H1 (cell line): ENCODE measurements around the gene IL22RA2. TPM values are rescaled to one million over a fixed set of nuclear protein-coding genes. Genes with fewer than 3 reads are reported as not detected.

Experiments
- CTCF ChIA-PET: fragments of 300-600 bp; sonication (Branson Sonifier 250); formaldehyde crosslinking; loops from one replicate; lab custom pipeline; 2021; ENCODE audit not compliant: partially characterized antibody; lab: Charles Lee
- POLR2A ChIA-PET: fragments of 300-600 bp; sonication (Branson Sonifier 250); formaldehyde crosslinking; loops from one replicate; lab custom pipeline; 2021; ENCODE audit warnings: inconsistent platforms; ENCODE audit not compliant: partially characterized antibody; lab: Charles Lee
- DNase-seq, 2 experiments: peaks; one replicate each; pipeline versions ENCODE4 v3.0.0 to v3.0.0-alpha.2; 2010 to 2022; ENCODE audit warnings: low spot score in 2 of 2, low read depth in 1 of 2, mixed read lengths in 1 of 2
- FAIRE-seq: peaks from 2 replicates; lab custom pipeline; 2011; peaks lifted over from hg19 to GRCh38; lab: Jason Lieb, UNC
- H2AFZ ChIP-seq: 2 replicates; pipeline ENCODE4 v1.8.1; 2012; ENCODE audit warnings: low read length, inconsistent platforms
- H2AK5ac ChIP-seq: 2 replicates; pipeline ENCODE4 v1.6.1; 2013; ENCODE audit warnings: low read depth, low read length
- H2BK120ac ChIP-seq: replicated peaks from 2 replicates; pipeline ENCODE3; 2013; ENCODE audit warnings: low read depth, low read length, inconsistent platforms
- H2BK12ac ChIP-seq: 2 replicates; pipeline ENCODE4 v1.6.1; 2013; ENCODE audit warnings: low read depth, low read length
- H2BK15ac ChIP-seq: 2 replicates; pipeline ENCODE4 v1.6.1; 2013; ENCODE audit warnings: low read length
- H2BK20ac ChIP-seq: 2 replicates; pipeline ENCODE4 v1.6.1; 2013; ENCODE audit warnings: low read length
- H2BK5ac ChIP-seq: 2 replicates; pipeline ENCODE4 v1.6.1; 2013; ENCODE audit warnings: low read depth, low read length
- H3K14ac ChIP-seq: 2 replicates; pipeline ENCODE4 v1.6.1; 2013; ENCODE audit warnings: inconsistent platforms; ENCODE audit not compliant: insufficient read length
- H3K18ac ChIP-seq: 2 replicates; pipeline ENCODE4 v1.6.1; 2013; ENCODE audit warnings: low read length; ENCODE audit errors: extremely low read depth
- H3K23ac ChIP-seq: 2 replicates; pipeline ENCODE4 v1.6.1; 2013; ENCODE audit warnings: inconsistent platforms; ENCODE audit not compliant: insufficient read length
- H3K23me2 ChIP-seq: 2 replicates; pipeline ENCODE4 v1.6.1; 2013; ENCODE audit warnings: low read depth, low read length
- H3K27ac ChIP-seq: 2 replicates; pipeline ENCODE4 v1.6.1; 2011; ENCODE audit warnings: low read depth, low read length, inconsistent platforms
- H3K27me3 ChIP-seq, 4 experiments: replicated peaks in 1 of 4; 1 replicate in 1 of 4; 2 replicates in 3 of 4; pipeline versions ENCODE4 v1.6.1 to v1.8.1; 2011 to 2013; ENCODE audit warnings: low read length in 3 of 4, mild to moderate bottlenecking in 3 of 4, inconsistent platforms in 2 of 4, mixed read lengths in 2 of 4, moderate library complexity in 1 of 4; ENCODE audit not compliant: control insufficient read depth in 3 of 4, insufficient read depth in 3 of 4; ENCODE audit errors: extremely low read depth in 1 of 4
- H3K36me3 ChIP-seq, 4 experiments: 2 replicates each; pipeline versions ENCODE4 v1.6.1 to v1.8.1; 2011 to 2013; ENCODE audit warnings: mild to moderate bottlenecking in 4 of 4, low read length in 3 of 4, moderate library complexity in 2 of 4, control low read depth in 1 of 4, inconsistent platforms in 1 of 4; ENCODE audit not compliant: insufficient read depth in 4 of 4, control insufficient read depth in 2 of 4
- H3K4ac ChIP-seq: replicated peaks from 2 replicates; pipeline ENCODE3; 2013; ENCODE audit warnings: low read length, low read depth, mixed read lengths, inconsistent platforms; ENCODE audit not compliant: insufficient read length
- H3K4me1 ChIP-seq, 4 experiments: replicated peaks in 1 of 4; 1 replicate in 1 of 4; 2 replicates in 3 of 4; pipeline versions ENCODE4 v1.6.1 to v1.8.1; 2011 to 2013; ENCODE audit warnings: low read length in 3 of 4, inconsistent platforms in 2 of 4, mixed read lengths in 1 of 4; ENCODE audit not compliant: insufficient read depth in 4 of 4, control insufficient read depth in 3 of 4
- H3K4me2 ChIP-seq, 2 experiments: 2 replicates each; pipeline versions ENCODE4 v1.6.1 to v1.8.1; 2011 to 2013; ENCODE audit warnings: low read depth in 2 of 2, low read length in 2 of 2, control low read depth in 1 of 2, inconsistent platforms in 1 of 2, mild to moderate bottlenecking in 1 of 2; ENCODE audit not compliant: insufficient read depth in 1 of 2
- H3K4me3 ChIP-seq, 4 experiments: fragments of 200-600, 300-600 bp in 1 of 4; sonication (generic), shearing (Covaris generic), sonication (Bioruptor Twin) in 1 of 4; 2 replicates each; pipeline versions ENCODE4 v1.5.1 to v1.8.1; 2011 to 2016; ENCODE audit warnings: low read length in 4 of 4, low read depth in 3 of 4, control low read depth in 2 of 4, inconsistent platforms in 2 of 4, mild to moderate bottlenecking in 2 of 4, mixed read lengths in 1 of 4, moderate library complexity in 1 of 4; ENCODE audit not compliant: insufficient read depth in 2 of 4; ENCODE audit errors: extremely low read depth in 1 of 4
- H3K56ac ChIP-seq: replicated peaks from 2 replicates; pipeline ENCODE3; 2013; ENCODE audit warnings: low read depth, mild to moderate bottlenecking, mixed read lengths, low read length, inconsistent platforms; ENCODE audit not compliant: insufficient read length
- H3K79me1 ChIP-seq: 2 replicates; pipeline ENCODE4 v1.6.1; 2013; ENCODE audit warnings: low read depth, low read length, control low read depth
- H3K79me2 ChIP-seq, 2 experiments: 2 replicates each; pipeline versions ENCODE4 v1.6.1 to v1.8.1; 2012 to 2013; ENCODE audit warnings: low read length in 2 of 2, mild to moderate bottlenecking in 2 of 2, inconsistent platforms in 1 of 2; ENCODE audit not compliant: insufficient read depth in 2 of 2, control insufficient read depth in 1 of 2
- H3K9ac ChIP-seq, 4 experiments: replicated peaks in 1 of 4; 1 replicate in 1 of 4; 2 replicates in 3 of 4; pipeline versions ENCODE4 v1.6.1 to v1.8.1; 2011 to 2013; ENCODE audit warnings: low read depth in 3 of 4, low read length in 3 of 4, control low read depth in 2 of 4, mild to moderate bottlenecking in 2 of 4, moderate library complexity in 2 of 4, inconsistent platforms in 1 of 4; ENCODE audit errors: extremely low read depth in 1 of 4
- H3K9me3 ChIP-seq, 2 experiments: 2 replicates each; pipeline versions ENCODE4 v1.6.1 to v1.8.1; 2012 to 2013; ENCODE audit warnings: mild to moderate bottlenecking in 2 of 2, moderate library complexity in 2 of 2, control low read depth in 1 of 2, inconsistent platforms in 1 of 2, low read depth in 1 of 2, low read length in 1 of 2, mixed read lengths in 1 of 2; ENCODE audit not compliant: insufficient read depth in 2 of 2
- H4K20me1 ChIP-seq, 2 experiments: replicated peaks in 1 of 2; 2 replicates each; pipeline versions ENCODE3 to v1.8.1; 2011 to 2013; ENCODE audit warnings: inconsistent platforms in 2 of 2, low read length in 2 of 2, mild to moderate bottlenecking in 1 of 2; ENCODE audit not compliant: insufficient read depth in 2 of 2, control insufficient read depth in 1 of 2
- H4K5ac ChIP-seq: 2 replicates; pipeline ENCODE4 v1.6.1; 2013; ENCODE audit warnings: low read length, low read depth, mixed read lengths, inconsistent platforms; ENCODE audit not compliant: insufficient read length
- H4K8ac ChIP-seq: 2 replicates; pipeline ENCODE4 v1.8.0; 2013; ENCODE audit warnings: mild to moderate bottlenecking, moderate library complexity, low read length, inconsistent platforms; ENCODE audit not compliant: insufficient read depth; ENCODE audit errors: extremely low read depth
- H4K91ac ChIP-seq: replicated peaks from 2 replicates; pipeline ENCODE3; 2013; ENCODE audit warnings: low read length, mixed read lengths, inconsistent platforms; ENCODE audit not compliant: insufficient read length
- RAD21 ChIP-seq, 2 experiments: IDR thresholded peaks in 1 of 2; conservative IDR thresholded peaks in 1 of 2; 2 replicates each; pipeline ENCODE4 v1.6.1; 2011; ENCODE audit warnings: low read depth in 2 of 2, low read length in 2 of 2, improper control_type of control experiment in 1 of 2, inconsistent platforms in 1 of 2, mild to moderate bottlenecking in 1 of 2, moderate library complexity in 1 of 2
- WGBS, 2 experiments: shearing (Covaris generic) in 1 of 2; methylation state at CpG; one replicate each; pipeline versions ENCODE4 v1.1.6 to v1.1.7; 2013 to 2015; ENCODE audit warnings: low lambda C conversion rate in 2 of 2, mixed read lengths in 2 of 2, inconsistent platforms in 1 of 2, low coverage in 1 of 2, missing lambda C conversion rate in 1 of 2; ENCODE audit not compliant: insufficient replicate concordance in 2 of 2, insufficient coverage in 1 of 2, insufficient read length in 1 of 2; ENCODE audit errors: extremely low coverage in 1 of 2, missing lambda C conversion rate in 1 of 2; 5-methylcytosine and 5-hydroxymethylcytosine counted together
- polyA plus RNA-seq, 7 experiments: library from polyadenylated mRNA; depleted of rRNA in 3 of 7; stranded (reverse) in 5 of 7; unstranded in 2 of 7; fragments of >200 nt in 5 of 7; fragments of 200-250 nt in 2 of 7; gene quantifications; 1 replicate in 5 of 7; 2 replicates in 1 of 7; 4 replicates in 1 of 7; pipeline versions ENCODE4 v1.2.1 to v1.2.3, GENCODE V29; 2011 to 2013; ENCODE audit warnings: missing spikeins in 2 of 7, mixed read lengths in 2 of 7
- total RNA-seq: library from RNA; stranded (reverse); fragmentation: NEBNext Ultra II Directional; extraction: Animal tissue kit (Norgen Biotek cat#: 25700); gene quantifications from 2 replicates; pipeline ENCODE4 v1.2.1, GENCODE V29; 2021
- TF ChIP-seq, protein P1 (sequence below): IDR thresholded peaks from 2 replicates; pipeline ENCODE4 v1.6.1; 2011; ENCODE audit warnings: low read depth, mild to moderate bottlenecking, low read length; ENCODE audit not compliant: insufficient read depth
- TF ChIP-seq, protein P2 (sequence below), 3 experiments: IDR thresholded peaks; 1 replicate in 2 of 3; 2 replicates in 1 of 3; pipeline versions ENCODE4 v1.5.1 to v1.6.1; 2011; ENCODE audit warnings: low read length in 3 of 3, mild to moderate bottlenecking in 3 of 3, inconsistent platforms in 2 of 3, low read depth in 1 of 3, moderate library complexity in 1 of 3; ENCODE audit not compliant: insufficient read depth in 1 of 3; ENCODE audit errors: control extremely low read depth in 1 of 3
- TF ChIP-seq, protein P3 (sequence below): IDR thresholded peaks from 2 replicates; pipeline ENCODE4 v1.6.1; 2011; ENCODE audit warnings: low read length, improper control_type of control experiment

The IL22RA2 gene
- total and polyA plus RNA-seq, 2 of the 8 experiments (the other 6 are each of a cell fraction or from before 2014, with no cell fraction given) = not detected

DNA sequence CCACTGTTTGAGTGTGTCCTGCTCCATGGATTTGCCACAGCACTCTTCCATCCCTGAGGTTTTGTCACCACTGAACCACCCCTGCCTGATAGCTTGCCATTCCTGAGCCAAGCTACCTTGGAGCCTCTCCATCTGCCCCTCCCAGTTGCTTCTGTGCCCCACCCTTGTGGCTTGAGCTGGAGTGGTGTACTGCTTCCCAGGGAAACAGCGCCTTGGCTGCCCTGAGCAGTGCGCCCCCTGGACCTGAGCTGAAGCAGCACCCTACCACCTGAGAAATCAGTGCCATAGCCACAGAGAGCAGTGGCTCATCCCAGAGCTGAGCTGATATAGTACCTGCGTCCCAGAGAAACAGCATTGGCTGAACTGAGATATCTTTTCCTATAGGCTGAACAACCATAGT, 40.3 kb downstream of the IL22RA2 start:
- H3K36me3 ChIP-seq = no peaks in the 10 kb centered on the region
- H2BK5ac ChIP-seq = peak overlapping the region; percentile 77; the same call in 1 of the 2 replicates
- H2AFZ ChIP-seq = no peak overlapping the region; the same call in 1 of the 2 replicates
- no peak overlapping the region for H2AK5ac ChIP-seq
- peak overlapping the region; percentile 83 for H3K4ac ChIP-seq
- no peak overlapping the region for H3K27ac ChIP-seq
- H3K14ac ChIP-seq = no peak overlapping the region
- no peak overlapping the region for H3K9ac ChIP-seq
- no peak overlapping the region for H2BK20ac ChIP-seq
- no peaks in the 10 kb centered on the region for H3K9me3 ChIP-seq
- no peak overlapping the region for H3K4me2 ChIP-seq
- H3K18ac ChIP-seq = no peak overlapping the region; the same call in 1 of the 2 replicates
- H3K27me3 ChIP-seq = no peaks in the 10 kb centered on the region
- no peaks in the 10 kb centered on the region for H3K79me1 ChIP-seq
- no peak overlapping the region for H4K5ac ChIP-seq
- no peak overlapping the region for H3K23ac ChIP-seq
- peak in 1 of 2 experiments; percentile 7 for DNase-seq
- no peak overlapping the region for H2BK15ac ChIP-seq
- no peaks in the 10 kb centered on the region for H3K4me1 ChIP-seq
- WGBS, 2 experiments = 89% methylated on average over 3 of the region's 3 CpGs; no CpG with 5 or more reads in 1 of the 2 experiments
- H4K91ac ChIP-seq = peak overlapping the region; percentile 39
- ChIA-PET POLR2A (no interaction called here), CTCF (interaction anchor here (1.2 to 3.9 kb wide), 8 partner anchors 8 to 456 kb away, joined by 3 to 17 read pairs (median 6); no protein-coding TSS in a partner anchor)
- H4K8ac ChIP-seq = peak overlapping the region; percentile 4; the same call in 1 of the 2 replicates
- no peaks in the 10 kb centered on the region for H3K79me2 ChIP-seq
- no peak for FAIRE-seq
- no peak overlapping the region for H2BK120ac ChIP-seq
- peak in 1 of 2 experiments; percentile 26; a peak in 1 of 4 replicates for TF ChIP-seq RAD21 (IDR thresholded peaks at IDR 0.05 in 1 of 2, conservative IDR thresholded peaks at IDR 0.05 in 1 of 2; ENCODE audit: low read depth in 2 of 2, low read length in 2 of 2)
- TF ChIP-seq, protein P1, sequence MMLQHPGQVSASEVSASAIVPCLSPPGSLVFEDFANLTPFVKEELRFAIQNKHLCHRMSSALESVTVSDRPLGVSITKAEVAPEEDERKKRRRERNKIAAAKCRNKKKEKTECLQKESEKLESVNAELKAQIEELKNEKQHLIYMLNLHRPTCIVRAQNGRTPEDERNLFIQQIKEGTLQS = no peak
- TF ChIP-seq, protein P2, sequence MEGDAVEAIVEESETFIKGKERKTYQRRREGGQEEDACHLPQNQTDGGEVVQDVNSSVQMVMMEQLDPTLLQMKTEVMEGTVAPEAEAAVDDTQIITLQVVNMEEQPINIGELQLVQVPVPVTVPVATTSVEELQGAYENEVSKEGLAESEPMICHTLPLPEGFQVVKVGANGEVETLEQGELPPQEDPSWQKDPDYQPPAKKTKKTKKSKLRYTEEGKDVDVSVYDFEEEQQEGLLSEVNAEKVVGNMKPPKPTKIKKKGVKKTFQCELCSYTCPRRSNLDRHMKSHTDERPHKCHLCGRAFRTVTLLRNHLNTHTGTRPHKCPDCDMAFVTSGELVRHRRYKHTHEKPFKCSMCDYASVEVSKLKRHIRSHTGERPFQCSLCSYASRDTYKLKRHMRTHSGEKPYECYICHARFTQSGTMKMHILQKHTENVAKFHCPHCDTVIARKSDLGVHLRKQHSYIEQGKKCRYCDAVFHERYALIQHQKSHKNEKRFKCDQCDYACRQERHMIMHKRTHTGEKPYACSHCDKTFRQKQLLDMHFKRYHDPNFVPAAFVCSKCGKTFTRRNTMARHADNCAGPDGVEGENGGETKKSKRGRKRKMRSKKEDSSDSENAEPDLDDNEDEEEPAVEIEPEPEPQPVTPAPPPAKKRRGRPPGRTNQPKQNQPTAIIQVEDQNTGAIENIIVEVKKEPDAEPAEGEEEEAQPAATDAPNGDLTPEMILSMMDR (IDR thresholded peaks at IDR 0.05; ENCODE audit: control extremely low read depth in 1 of 3, insufficient read depth in 1 of 3, low read depth in 1 of 3, low read length in 3 of 3) = peak; percentile 24 to 41 (median 34); a peak in 2 of 4 replicates
- TF ChIP-seq, protein P3, sequence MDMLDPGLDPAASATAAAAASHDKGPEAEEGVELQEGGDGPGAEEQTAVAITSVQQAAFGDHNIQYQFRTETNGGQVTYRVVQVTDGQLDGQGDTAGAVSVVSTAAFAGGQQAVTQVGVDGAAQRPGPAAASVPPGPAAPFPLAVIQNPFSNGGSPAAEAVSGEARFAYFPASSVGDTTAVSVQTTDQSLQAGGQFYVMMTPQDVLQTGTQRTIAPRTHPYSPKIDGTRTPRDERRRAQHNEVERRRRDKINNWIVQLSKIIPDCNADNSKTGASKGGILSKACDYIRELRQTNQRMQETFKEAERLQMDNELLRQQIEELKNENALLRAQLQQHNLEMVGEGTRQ = no peak
- no peaks in the 10 kb centered on the region; the same call in 1 of the 2 replicates for H3K23me2 ChIP-seq
- H2BK12ac ChIP-seq = no peak overlapping the region
- no peaks in the 10 kb centered on the region for H4K20me1 ChIP-seq
- H3K56ac ChIP-seq = no peak overlapping the region
- H3K4me3 ChIP-seq = no peak overlapping the region
